GM18907 (cell line): ENCODE results near the gene RBX1.
A peak's percentile ranks its signal among the peaks of the same experiment; 100 is the strongest.

Source experiments
- ATAC-seq: cut with Tn5 transposase; IDR thresholded peaks from one replicate; pipeline ENCODE4 v1.9.1; 2021; ENCODE audit warnings: mild to moderate bottlenecking, moderate library complexity; ENCODE audit not compliant: unreplicated experiment

RBX1 gene

GRCh38 chr22:41021613-41022454, 70.7 kb downstream of the RBX1 start:
- peak; percentile 48 for ATAC-seq

GRCh38 chr22:41022470-41023298, 71.5 kb downstream of the RBX1 start:
- ATAC-seq, result peak; percentile 55
